PC-3 (cell line): ENCODE data around the gene GRIA4. TPM values are rescaled to one million over a fixed set of nuclear protein-coding genes. Genes with fewer than 3 reads are reported as not detected.

Source experiments
- ATAC-seq: fragments of 200-7000 bp; cut with Tn5 transposase; 2 replicates; pipeline ENCODE4 v1.9.1; 2020; ENCODE audit warnings: mild to moderate bottlenecking, moderate library complexity
- BruUV-seq: library from RNA; stranded (reverse); fragments of 400-500 nt; replicated peaks from 2 replicates; lab custom pipeline; 2021; lab: Mats Ljungman, UMichigan
- CTCF ChIA-PET: fragments of 300-600 bp; sonication (Branson Sonifier 250); formaldehyde crosslinking; loops from one replicate; lab custom pipeline; 2022; ENCODE audit warnings: antibody characterized with exemption; lab: Charles Lee
- POLR2A ChIA-PET: fragments of 300-600 bp; sonication (Branson Sonifier 250); formaldehyde crosslinking; loops from one replicate; lab custom pipeline; 2022; ENCODE audit warnings: antibody characterized with exemption; ENCODE audit not compliant: unreplicated experiment; lab: Charles Lee
- DNase-seq: peaks from one replicate; pipeline ENCODE4 v3.0.0-alpha.2; 2015
- H2AFZ ChIP-seq: fragments of 300-600 bp; sonication (generic); 2 replicates; pipeline ENCODE4 v1.6.0; 2016; ENCODE audit warnings: antibody characterized with exemption, low read length
- H3F3A ChIP-seq: fragments of 300-600 bp; sonication (generic); one replicate; pipeline ENCODE4 v1.6.0; 2017; ENCODE audit warnings: antibody characterized with exemption, low read length, control low read depth, mild to moderate bottlenecking; ENCODE audit not compliant: unreplicated experiment
- H3K27ac ChIP-seq: fragments of 300-600 bp; sonication (generic); 2 replicates; pipeline ENCODE4 v1.5.1; 2016; ENCODE audit warnings: mild to moderate bottlenecking, low read length
- H3K27me3 ChIP-seq: fragments of 300-600 bp; sonication (generic); 2 replicates; pipeline ENCODE4 v1.6.1; 2016; ENCODE audit warnings: low read length, mixed read lengths
- H3K36me3 ChIP-seq: fragments of 300-600 bp; sonication (generic); 2 replicates; pipeline ENCODE4 v1.6.1; 2016; ENCODE audit warnings: low read depth, mixed run types, low read length, mixed read lengths
- H3K4me1 ChIP-seq: fragments of 300-600 bp; sonication (generic); 2 replicates; pipeline ENCODE4 v1.5.1; 2016; ENCODE audit warnings: low read length; ENCODE audit not compliant: insufficient read depth
- H3K4me2 ChIP-seq: fragments of 300-600 bp; sonication (generic); 2 replicates; pipeline ENCODE4 v1.6.0; 2016; ENCODE audit warnings: low read length
- H3K4me3 ChIP-seq: fragments of 300-600 bp; sonication (generic); 2 replicates; pipeline ENCODE4 v1.5.1; 2016; ENCODE audit warnings: mild to moderate bottlenecking, low read length, mixed read lengths
- H3K79me2 ChIP-seq: fragments of 300-600 bp; sonication (generic); 2 replicates; pipeline ENCODE4 v1.6.1; 2017; ENCODE audit warnings: low read length, mixed read lengths
- H3K9ac ChIP-seq: fragments of 300-600 bp; sonication (generic); 2 replicates; pipeline ENCODE4 v1.6.0; 2016; ENCODE audit warnings: mild to moderate bottlenecking, low read length
- H3K9me2 ChIP-seq: fragments of 300-600 bp; sonication (generic); replicated peaks from 2 replicates; pipeline ENCODE4 v1.6.1; 2016; ENCODE audit warnings: mixed run types, low read length, mixed read lengths
- H3K9me3 ChIP-seq: fragments of 300-600 bp; sonication (generic); 2 replicates; pipeline ENCODE4 v1.6.1; 2016; ENCODE audit warnings: low read length, mixed read lengths
- H4K20me1 ChIP-seq: fragments of 300-600 bp; sonication (generic); 2 replicates; pipeline ENCODE4 v1.6.1; 2016; ENCODE audit warnings: low read length, mixed read lengths
- EZH2 ChIP-seq: fragments of 300-600 bp; sonication (generic); IDR thresholded peaks from one replicate; pipeline ENCODE4 v1.6.1; 2017; ENCODE audit warnings: antibody characterized with exemption, mild to moderate bottlenecking, low read length; ENCODE audit not compliant: unreplicated experiment
- EZH2phosphoT487 ChIP-seq: fragments of 300-600 bp; sonication (generic); IDR thresholded peaks from 2 replicates; pipeline ENCODE4 v1.6.1; 2018; ENCODE audit warnings: mild to moderate bottlenecking, antibody characterized with exemption, low read length, borderline replicate concordance
- intact Hi-C: fragments of 100-400 bp; cut with micrococcal nuclease; formaldehyde crosslinking; loops from 2 replicates; pipeline ENCODE4 v1.9.0; 2023
- total RNA-seq: library from RNA; depleted of rRNA; stranded (reverse); fragments of >200 nt; gene quantifications from 2 replicates; pipeline ENCODE4 v1.2.3, GENCODE V29; 2014
- TF ChIP-seq, protein P1 (sequence below): fragments of 300-600 bp; sonication (generic); conservative IDR thresholded peaks from 2 replicates; pipeline ENCODE4 v1.5.1; 2017; ENCODE audit warnings: antibody characterized with exemption, low read depth, mild to moderate bottlenecking, low read length

Gene GRIA4
- total RNA-seq, 1 experiment from 2014 or later, result not detected

DNA sequence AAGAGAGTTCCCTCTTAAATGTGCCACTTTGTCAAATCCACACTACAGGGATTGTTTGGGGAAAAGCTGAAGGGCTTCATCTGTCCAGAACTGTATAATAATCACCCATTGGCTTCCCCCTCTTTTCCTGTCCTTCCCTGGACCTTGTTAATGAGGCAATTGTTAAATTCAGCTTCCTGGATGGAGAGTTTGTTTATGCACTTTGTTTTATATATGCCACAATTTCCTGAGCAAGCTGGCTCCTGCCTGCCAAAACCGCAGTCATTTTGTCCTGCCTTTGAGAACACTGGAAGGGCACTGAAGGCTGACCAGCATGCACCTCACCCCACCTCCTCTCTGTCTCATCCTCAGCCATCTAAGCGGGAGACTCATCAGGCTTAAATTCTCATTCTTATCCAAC, 325.9 kb downstream of the GRIA4 start:
- Histone ChIP-seq H3K9me2 (no peaks in the 10 kb centered on the region), H3K9ac (no peak overlapping the region), H3K27ac (peak overlapping the region; percentile 19; the same call in 1 of the 2 replicates), H3K27me3 (no peaks in the 10 kb centered on the region), H3K4me1 (peaks cover 32% of the 10 kb centered on the region), H3K4me2 (peak overlapping the region; percentile 39), H3K4me3 (no peak overlapping the region), H3K79me2 (no peaks in the 10 kb centered on the region), H2AFZ (no peak overlapping the region), H3K9me3 (no peaks in the 10 kb centered on the region), H3F3A (no peaks in the 10 kb centered on the region), H4K20me1 (no peaks in the 10 kb centered on the region), H3K36me3 (no peaks in the 10 kb centered on the region)
- peak; percentile 88 for DNase-seq
- ATAC-seq, result peak; percentile 88
- ChIA-PET CTCF (no interaction called here), POLR2A (no interaction called here)
- TF ChIP-seq EZH2phosphoT487 (no peak), EZH2 (no peak)
- TF ChIP-seq, protein P1, sequence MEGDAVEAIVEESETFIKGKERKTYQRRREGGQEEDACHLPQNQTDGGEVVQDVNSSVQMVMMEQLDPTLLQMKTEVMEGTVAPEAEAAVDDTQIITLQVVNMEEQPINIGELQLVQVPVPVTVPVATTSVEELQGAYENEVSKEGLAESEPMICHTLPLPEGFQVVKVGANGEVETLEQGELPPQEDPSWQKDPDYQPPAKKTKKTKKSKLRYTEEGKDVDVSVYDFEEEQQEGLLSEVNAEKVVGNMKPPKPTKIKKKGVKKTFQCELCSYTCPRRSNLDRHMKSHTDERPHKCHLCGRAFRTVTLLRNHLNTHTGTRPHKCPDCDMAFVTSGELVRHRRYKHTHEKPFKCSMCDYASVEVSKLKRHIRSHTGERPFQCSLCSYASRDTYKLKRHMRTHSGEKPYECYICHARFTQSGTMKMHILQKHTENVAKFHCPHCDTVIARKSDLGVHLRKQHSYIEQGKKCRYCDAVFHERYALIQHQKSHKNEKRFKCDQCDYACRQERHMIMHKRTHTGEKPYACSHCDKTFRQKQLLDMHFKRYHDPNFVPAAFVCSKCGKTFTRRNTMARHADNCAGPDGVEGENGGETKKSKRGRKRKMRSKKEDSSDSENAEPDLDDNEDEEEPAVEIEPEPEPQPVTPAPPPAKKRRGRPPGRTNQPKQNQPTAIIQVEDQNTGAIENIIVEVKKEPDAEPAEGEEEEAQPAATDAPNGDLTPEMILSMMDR, result no peak
- no TSS peak for BruUV-seq
- intact Hi-C loops, result loop anchor here (1.0 to 5.0 kb wide), 2 partner anchors 12 to 87 kb away; partner anchors contain the start of gene MSANTD4

DNA sequence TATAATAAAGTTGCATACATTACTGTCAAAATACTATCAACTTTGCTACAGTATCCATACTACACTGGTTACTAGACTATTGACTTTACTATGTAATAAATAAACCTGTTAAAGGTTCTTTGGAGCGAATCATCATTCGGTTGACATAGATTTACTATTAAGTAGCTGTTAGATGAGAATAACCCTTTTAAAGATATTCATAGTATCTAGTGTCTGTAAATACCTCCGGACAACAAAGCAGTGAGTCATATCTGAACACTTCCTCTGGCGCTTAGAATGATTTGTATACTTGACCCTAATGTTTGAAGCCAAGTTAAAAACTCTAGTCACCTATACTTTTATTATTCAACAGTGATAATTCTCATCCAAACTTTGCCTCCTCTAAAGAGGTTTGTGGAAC, 327.5 kb downstream of the GRIA4 start:
- Histone ChIP-seq H4K20me1 (no peaks in the 10 kb centered on the region), H3K27ac (peak overlapping the region; percentile 31)

More for the DNA sequence above, 327.5 kb downstream of the GRIA4 start:
- peak; percentile 83 for ATAC-seq
- DNase-seq, result peak; percentile 86
- H3K9me3 ChIP-seq, result no peaks in the 10 kb centered on the region
- intact Hi-C loops, result loop anchor here (1.0 to 5.0 kb wide), 3 partner anchors 27 to 140 kb away; partner anchors contain the start of genes AASDHPPT, KBTBD3 and MSANTD4
- H3K4me2 ChIP-seq, result peak overlapping the region; percentile 23; the same call in 1 of the 2 replicates
- H3K36me3 ChIP-seq, result no peaks in the 10 kb centered on the region
- no peaks in the 10 kb centered on the region for H3K9me2 ChIP-seq
- H3K4me3 ChIP-seq, result no peak overlapping the region
- no TSS peak for BruUV-seq
- no peak overlapping the region for H3K9ac ChIP-seq
- H3K27me3 ChIP-seq, result no peaks in the 10 kb centered on the region
- no peaks in the 10 kb centered on the region for H3K79me2 ChIP-seq
- TF ChIP-seq, protein P1, result no peak
- TF ChIP-seq EZH2phosphoT487 (no peak), EZH2 (no peak)
- peaks cover 32% of the 10 kb centered on the region for H3K4me1 ChIP-seq
- ChIA-PET CTCF (no interaction called here), POLR2A (interaction anchor here (0.6 kb wide), 1 partner anchor 184 kb away, joined by 3 read pairs; no protein-coding TSS in a partner anchor)
- no peaks in the 10 kb centered on the region for H3F3A ChIP-seq
- H2AFZ ChIP-seq, result no peak overlapping the region
